Subcutaneous adipose tissue (tissue), 4 donors: ENCODE results near the gene AVPR1A. TPM values are rescaled to one million over a fixed set of nuclear protein-coding genes. Genes with fewer than 3 reads are reported as not detected.

Source experiments
- CTCF ChIP-seq: fragments of 450-650 bp; IDR thresholded peaks from one replicate; pipeline ENCODE4 v1.5.1; 2016; ENCODE audit warnings: low read depth, mild to moderate bottlenecking, control low read depth, antibody characterized with exemption, moderate library complexity
- total RNA-seq, 4 donors: library from RNA; depleted of rRNA; stranded (reverse); fragments of >200 nt; gene quantifications; one replicate each; pipeline ENCODE4 v1.1.0, GENCODE V29; 2016

The AVPR1A gene
- total RNA-seq, 4 donors from 2014 or later = 27.9 to 56.1 (median 33.2) TPM

DNA sequence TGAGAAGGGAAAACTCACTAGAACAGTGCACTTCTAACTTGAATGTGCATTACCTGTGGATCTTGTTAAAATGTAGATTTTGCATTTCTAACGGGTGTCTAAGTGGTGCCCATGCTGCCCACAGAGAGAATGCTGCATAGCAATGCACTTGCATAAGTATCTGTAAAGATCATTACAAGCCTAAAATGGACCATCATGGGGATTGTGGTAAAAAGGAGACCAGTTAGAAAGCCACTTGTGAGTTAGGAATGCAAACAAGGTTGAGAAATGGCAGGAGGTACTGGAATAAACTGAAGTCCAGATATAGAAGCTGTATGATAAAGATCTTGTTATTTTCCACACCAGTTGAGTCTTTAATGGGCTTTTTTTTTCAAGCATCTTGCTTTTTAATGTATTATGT is 18.8 kb downstream of the AVPR1A start:
- no peak for TF ChIP-seq CTCF

GRCh38 chr12:63129927-63130326 is 21.1 kb downstream of the AVPR1A start:
- no peak for TF ChIP-seq CTCF

DNA sequence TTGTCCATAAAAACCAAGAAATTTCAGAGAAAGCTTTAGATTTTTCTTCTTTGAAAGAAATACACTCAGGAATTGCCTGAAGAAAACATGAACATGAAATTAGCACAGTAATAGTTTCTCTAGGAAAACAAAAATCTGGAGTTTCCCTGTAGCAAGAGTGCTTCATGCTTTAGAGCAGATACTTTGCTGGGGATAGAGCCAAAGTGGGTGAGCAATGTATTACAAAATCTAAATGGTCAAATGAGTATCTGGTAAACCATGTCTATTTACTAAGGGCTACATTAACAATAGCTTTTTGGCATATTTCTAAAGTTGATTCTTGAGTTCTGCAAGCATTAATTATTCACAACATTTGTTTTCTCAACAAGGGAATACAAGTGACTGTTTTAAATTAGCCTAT is 26.2 kb downstream of the AVPR1A start:
- TF ChIP-seq CTCF = no peak

- TF ChIP-seq CTCF = no peak
Observed at GRCh38 chr12:63103494-63104131, 47.4 kb downstream of the AVPR1A start.

GRCh38 chr12:63101920-63102319 is 49.1 kb downstream of the AVPR1A start:
- no peak for TF ChIP-seq CTCF

GRCh38 chr12:63098851-63099250 is 52.1 kb downstream of the AVPR1A start:
- TF ChIP-seq CTCF = no peak

DNA sequence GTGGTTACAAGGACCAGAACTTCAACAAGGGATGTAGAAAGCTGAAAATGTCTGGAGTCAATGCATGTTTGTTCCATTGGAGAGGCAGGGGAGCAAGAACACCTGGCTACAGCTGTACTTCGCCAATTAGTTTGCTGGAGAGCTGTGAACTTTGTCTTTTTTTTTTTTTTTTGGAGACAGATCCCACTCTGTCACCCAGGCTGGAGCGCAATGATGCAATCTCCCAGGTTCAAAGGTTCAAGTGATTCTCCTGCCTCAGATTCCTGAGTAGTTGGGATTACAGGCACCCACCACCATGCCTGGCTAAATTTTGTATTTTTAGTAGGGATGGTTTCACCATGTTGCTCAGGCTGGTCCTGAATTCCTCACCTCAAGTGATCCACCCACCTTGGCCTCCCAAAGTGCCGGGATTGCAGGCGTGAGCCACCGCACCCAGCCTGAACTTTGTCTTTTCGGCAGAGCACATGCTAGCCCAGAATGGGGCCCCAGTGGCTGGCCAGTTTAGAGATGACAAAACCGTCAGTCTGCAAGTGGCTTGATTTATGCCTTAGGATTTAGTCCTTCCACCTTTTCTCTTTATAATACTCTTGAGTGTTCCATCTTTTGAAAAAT is 55.5 kb downstream of the AVPR1A start:
- TF ChIP-seq CTCF = no peak
